Caco-2 (cell line): Measurements from ENCODE around the gene FMR1. TPM values are rescaled to one million over a fixed set of nuclear protein-coding genes. Genes with fewer than 3 reads are reported as not detected.
A peak's percentile ranks its signal among the peaks of the same experiment; 100 is the strongest.

Experiments
- BruUV-seq: library from RNA; stranded (reverse); fragments of 400-500 nt; replicated peaks from 2 replicates; lab custom pipeline; 2021; lab: Mats Ljungman, UMichigan
- CTCF ChIA-PET: fragments of 300-600 bp; sonication (Branson Sonifier 250); formaldehyde crosslinking; loops from one replicate; lab custom pipeline; 2022; ENCODE audit warnings: antibody characterized with exemption; lab: Charles Lee
- POLR2A ChIA-PET: fragments of 300-600 bp; sonication (Branson Sonifier 250); formaldehyde crosslinking; loops from one replicate; lab custom pipeline; 2022; ENCODE audit warnings: antibody characterized with exemption; lab: Charles Lee
- DNase-seq, 2 experiments: peaks; one replicate each; pipeline versions ENCODE4 v3.0.0 to v3.0.0-alpha.2; 2020 to 2022
- H3K27me3 ChIP-seq: replicated peaks from 2 replicates; pipeline ENCODE4 v1.6.0; 2011; ENCODE audit warnings: low read length; ENCODE audit not compliant: control insufficient read depth, insufficient read depth
- H3K36me3 ChIP-seq: 2 replicates; pipeline ENCODE4 v1.5.1; 2011; ENCODE audit warnings: low read length; ENCODE audit not compliant: control insufficient read depth, insufficient read depth
- H3K4me1 ChIP-seq: fragments of 250-450 bp; sonication (Bioruptor Pico); 2 replicates; pipeline ENCODE4 v1.5.1; 2020; ENCODE audit warnings: mild to moderate bottlenecking
- H3K4me3 ChIP-seq: 2 replicates; pipeline ENCODE4 v1.5.1; 2011; ENCODE audit warnings: low read depth, mild to moderate bottlenecking, control low read depth, low read length
- H3K9me3 ChIP-seq: fragments of 250-450 bp; sonication (Bioruptor Pico); 2 replicates; pipeline ENCODE4 v1.5.1; 2020; ENCODE audit warnings: mild to moderate bottlenecking, moderate library complexity
- H3K27ac Mint-ChIP-seq: one replicate; pipeline ENCODE4 v1.8.0; 2022; ENCODE audit warnings: mixed read lengths; ENCODE audit not compliant: unreplicated experiment
- H3K27me3 Mint-ChIP-seq: one replicate; pipeline ENCODE4 v1.8.0; 2022; ENCODE audit warnings: mixed read lengths; ENCODE audit not compliant: insufficient read depth, unreplicated experiment
- H3K36me3 Mint-ChIP-seq: one replicate; pipeline ENCODE4 v1.8.0; 2022; ENCODE audit warnings: mild to moderate bottlenecking, mixed read lengths; ENCODE audit not compliant: insufficient read depth, unreplicated experiment
- H3K4me1 Mint-ChIP-seq: one replicate; pipeline ENCODE4 v1.8.0; 2022; ENCODE audit warnings: low read depth, mixed read lengths; ENCODE audit not compliant: unreplicated experiment
- H3K4me3 Mint-ChIP-seq: one replicate; pipeline ENCODE4 v1.8.0; 2022; ENCODE audit warnings: mild to moderate bottlenecking, moderate library complexity, mixed read lengths; ENCODE audit not compliant: unreplicated experiment
- H3K9me3 Mint-ChIP-seq: one replicate; pipeline ENCODE4 v1.8.0; 2022; ENCODE audit warnings: mixed read lengths; ENCODE audit not compliant: unreplicated experiment
- CTCF ChIP-seq, 2 experiments: fragments of 200-600 bp in 1 of 2; IDR thresholded peaks; 1 replicate in 1 of 2; 2 replicates in 1 of 2; pipeline versions ENCODE4 v1.5.1 to v1.8.0; 2011 to 2022; ENCODE audit warnings: antibody characterized with exemption in 1 of 2, control low read depth in 1 of 2, inconsistent platforms in 1 of 2, low read depth in 1 of 2, low read length in 1 of 2, mild to moderate bottlenecking in 1 of 2, moderate library complexity in 1 of 2; ENCODE audit not compliant: insufficient read depth in 1 of 2, severe bottlenecking in 1 of 2, unreplicated experiment in 1 of 2
- intact Hi-C: fragments of 100-400 bp; cut with micrococcal nuclease; formaldehyde crosslinking; loops from one replicate; pipeline ENCODE4 v1.10.0; 2022; ENCODE audit not compliant: unreplicated experiment
- total RNA-seq: library from RNA; stranded (reverse); gene quantifications from 2 replicates; pipeline ENCODE4 v1.2.3, GENCODE V29; 2022

Gene FMR1
- total RNA-seq, 1 experiment from 2014 or later, result 53.8 TPM

- no TSS peak for BruUV-seq
- Mint-ChIP-seq H3K4me3 (peak overlapping the region; percentile 96), H3K36me3 (peaks cover 8% of the 10 kb centered on the region), H3K27ac (peak overlapping the region; percentile 97), H3K9me3 (no peaks in the 10 kb centered on the region), H3K4me1 (peaks cover 15% of the 10 kb centered on the region), H3K27me3 (no peaks in the 10 kb centered on the region)
- no peaks in the 10 kb centered on the region for H3K27me3 ChIP-seq
- intact Hi-C loops, result loop anchor here (5.0 kb wide), 1 partner anchor 65 kb away; no protein-coding TSS in a partner anchor
- no peaks in the 10 kb centered on the region for H3K36me3 ChIP-seq
- DNase-seq, result peak; percentile 19 to 34
- POLR2A ChIA-PET, result no interaction called here
- peak overlapping the region; percentile 79 for H3K4me3 ChIP-seq
- no peak for TF ChIP-seq CTCF (IDR thresholded peaks at IDR 0.05; ENCODE audit: insufficient read depth in 1 of 2, low read depth in 1 of 2, low read length in 1 of 2, severe bottlenecking in 1 of 2, unreplicated experiment in 1 of 2)
- CTCF ChIA-PET, result no interaction called here
- no peaks in the 10 kb centered on the region for H3K9me3 ChIP-seq
- peaks cover 14% of the 10 kb centered on the region for H3K4me1 ChIP-seq
Measured at GRCh38 chrX:147912093-147912801, 528 bp downstream of the FMR1 start.

- H3K36me3 Mint-ChIP-seq, result peaks cover 8% of the 10 kb centered on the region
- Histone ChIP-seq H3K4me3 (peak overlapping the region; percentile 79), H3K36me3 (no peaks in the 10 kb centered on the region), H3K27me3 (no peaks in the 10 kb centered on the region), H3K4me1 (peaks cover 15% of the 10 kb centered on the region), H3K9me3 (no peaks in the 10 kb centered on the region)
- no peak for DNase-seq
- BruUV-seq, result no TSS peak
- ChIA-PET CTCF (no interaction called here), POLR2A (no interaction called here)
- TF ChIP-seq CTCF (IDR thresholded peaks at IDR 0.05; ENCODE audit: insufficient read depth in 1 of 2, low read depth in 1 of 2, low read length in 1 of 2, severe bottlenecking in 1 of 2, unreplicated experiment in 1 of 2), result no peak
- no peaks in the 10 kb centered on the region for H3K9me3 Mint-ChIP-seq
- intact Hi-C loops, result loop anchor here (5.0 kb wide), 1 partner anchor 66 kb away; no protein-coding TSS in a partner anchor
- H3K27ac Mint-ChIP-seq, result no peak overlapping the region
- peak overlapping the region; percentile 96 for H3K4me3 Mint-ChIP-seq
- H3K4me1 Mint-ChIP-seq, result peaks cover 22% of the 10 kb centered on the region
- H3K27me3 Mint-ChIP-seq, result no peaks in the 10 kb centered on the region
Measured at GRCh38 chrX:147913570-147913969, 1.9 kb downstream of the FMR1 start.

- no peak for DNase-seq
- Mint-ChIP-seq H3K4me3 (peak overlapping the region; percentile 40), H3K36me3 (peaks cover 8% of the 10 kb centered on the region), H3K4me1 (peaks cover 14% of the 10 kb centered on the region), H3K27me3 (no peaks in the 10 kb centered on the region), H3K9me3 (no peaks in the 10 kb centered on the region), H3K27ac (no peak overlapping the region)
- Histone ChIP-seq H3K27me3 (no peaks in the 10 kb centered on the region), H3K36me3 (no peaks in the 10 kb centered on the region), H3K9me3 (no peaks in the 10 kb centered on the region), H3K4me1 (peaks cover 15% of the 10 kb centered on the region), H3K4me3 (no peak overlapping the region)
- CTCF ChIA-PET, result no interaction called here
- no peak for TF ChIP-seq CTCF (IDR thresholded peaks at IDR 0.05; ENCODE audit: insufficient read depth in 1 of 2, low read depth in 1 of 2, low read length in 1 of 2, severe bottlenecking in 1 of 2, unreplicated experiment in 1 of 2)
- BruUV-seq, result no TSS peak
- POLR2A ChIA-PET, result no interaction called here
- intact Hi-C loops, result loop anchor here (5.0 kb wide), 1 partner anchor 67 kb away; no protein-coding TSS in a partner anchor
Measured at GRCh38 chrX:147914591-147914990, 2.9 kb downstream of the FMR1 start.
